HCT116 (cell line): ENCODE results near the gene SLC36A2. TPM values are rescaled to one million over a fixed set of nuclear protein-coding genes. Genes with fewer than 3 reads are reported as not detected.

Experiments
- ATAC-seq: fragments of 200-7000 bp; cut with Tn5 transposase; 2 replicates; pipeline ENCODE4 v1.9.1; 2020; ENCODE audit warnings: mild to moderate bottlenecking, moderate library complexity
- BruUV-seq: library from RNA; stranded (reverse); fragments of 400-500 nt; replicated peaks from 2 replicates; lab custom pipeline; 2021; lab: Mats Ljungman, UMichigan
- CTCF ChIA-PET: fragments of 300-600 bp; sonication (Branson Sonifier 250); formaldehyde crosslinking; loops from one replicate; lab custom pipeline; 2021; ENCODE audit warnings: antibody characterized with exemption; lab: Charles Lee
- POLR2A ChIA-PET: fragments of 300-600, 350-600 bp; sonication (Branson Sonifier 250); formaldehyde crosslinking; loops from one replicate; lab custom pipeline; 2021; ENCODE audit warnings: antibody characterized with exemption; lab: Charles Lee
- RAD21 ChIA-PET, 2 experiments: fragments of 300-600 bp; sonication (Branson Sonifier 250); formaldehyde crosslinking; loops; one replicate each; lab custom pipeline; 2023; ENCODE audit warnings: low total read pairs in 2 of 2; ENCODE audit not compliant: uncharacterized antibody in 2 of 2, unreplicated experiment in 2 of 2, low non-redundant PET in 1 of 2; lab: Charles Lee
- DNase-seq: peaks from one replicate; pipeline ENCODE4 v3.0.0-alpha.2; 2010; ENCODE audit warnings: low read depth, low spot score
- H2AFZ ChIP-seq: fragments of 200-600 bp; shearing (Covaris generic), sonication (generic); 2 replicates; pipeline ENCODE4 v1.6.1; 2017; ENCODE audit warnings: low read depth, mixed run types, mixed read lengths, antibody characterized with exemption, low read length; ENCODE audit not compliant: poor library complexity, severe bottlenecking
- H3K27ac ChIP-seq: 2 replicates; pipeline ENCODE4 v1.5.1; 2012; ENCODE audit warnings: low read depth, low read length
- H3K27me3 ChIP-seq: fragments of 200-600 bp; sonication (generic); 2 replicates; pipeline ENCODE4 v1.6.1; 2016; ENCODE audit warnings: mixed run types, low read length, mixed read lengths; ENCODE audit not compliant: insufficient read depth
- H3K36me3 ChIP-seq, 2 experiments: fragments of 200-500 bp in 1 of 2; fragments of 200-600 bp in 1 of 2; sonication (Bioruptor generic) in 1 of 2; sonication (generic) in 1 of 2; 2 replicates each; pipeline versions ENCODE4 v1.5.1 to v1.6.1; 2014 to 2016; ENCODE audit warnings: low read length in 2 of 2, inconsistent platforms in 1 of 2, mixed read lengths in 1 of 2, mixed run types in 1 of 2; ENCODE audit not compliant: insufficient read depth in 2 of 2, control insufficient read depth in 1 of 2
- H3K4me1 ChIP-seq, 2 experiments: fragments of 200-600 bp in 1 of 2; sonication (generic) in 1 of 2; 2 replicates each; pipeline versions ENCODE4 v1.5.1 to v1.6.1; 2012 to 2017; ENCODE audit warnings: low read length in 2 of 2, inconsistent platforms in 1 of 2, mild to moderate bottlenecking in 1 of 2, mixed read lengths in 1 of 2, mixed run types in 1 of 2, moderate library complexity in 1 of 2; ENCODE audit not compliant: insufficient read depth in 2 of 2, control insufficient read depth in 1 of 2
- H3K4me2 ChIP-seq: fragments of 200-600 bp; sonication (generic); 2 replicates; pipeline ENCODE4 v1.6.1; 2017; ENCODE audit warnings: mixed run types, low read length, mixed read lengths
- H3K4me3 ChIP-seq, 2 experiments: fragments of 200-600 bp in 1 of 2; sonication (generic) in 1 of 2; replicated peaks in 1 of 2; 2 replicates each; pipeline ENCODE4 v1.5.1; 2011 to 2016; ENCODE audit warnings: low read length in 2 of 2, control low read depth in 1 of 2, low read depth in 1 of 2, mild to moderate bottlenecking in 1 of 2, mixed read lengths in 1 of 2, mixed run types in 1 of 2
- H3K79me2 ChIP-seq: fragments of 200-600 bp; sonication (generic); 2 replicates; pipeline ENCODE4 v1.6.1; 2017; ENCODE audit warnings: mild to moderate bottlenecking, mixed run types, low read length, moderate library complexity, mixed read lengths; ENCODE audit not compliant: insufficient read depth
- H3K9ac ChIP-seq: fragments of 200-600 bp; sonication (generic); 2 replicates; pipeline ENCODE4 v1.6.1; 2016; ENCODE audit warnings: low read length, mixed read lengths
- H3K9me2 ChIP-seq: fragments of 200-600 bp; sonication (generic), shearing (Covaris generic); 2 replicates; pipeline ENCODE4 v1.6.1; 2017; ENCODE audit warnings: mixed run types, mild to moderate bottlenecking, moderate library complexity; ENCODE audit not compliant: insufficient read depth
- H3K9me3 ChIP-seq, 2 experiments: fragments of 200-500 bp in 1 of 2; fragments of 200-600 bp in 1 of 2; sonication (Bioruptor generic) in 1 of 2; sonication (generic) in 1 of 2; 2 replicates each; pipeline ENCODE4 v1.6.1; 2014 to 2017; ENCODE audit warnings: low read length in 2 of 2, mixed read lengths in 2 of 2, inconsistent platforms in 1 of 2, low read depth in 1 of 2, mild to moderate bottlenecking in 1 of 2, mixed run types in 1 of 2, moderate library complexity in 1 of 2; ENCODE audit not compliant: control insufficient read depth in 1 of 2, insufficient read depth in 1 of 2
- H4K20me1 ChIP-seq: fragments of 200-600 bp; sonication (generic), shearing (Covaris generic); 2 replicates; pipeline ENCODE4 v1.6.1; 2017; ENCODE audit warnings: mixed run types, mild to moderate bottlenecking, moderate library complexity; ENCODE audit not compliant: insufficient read depth
- CBX3 ChIP-seq: IDR thresholded peaks from 2 replicates; pipeline ENCODE4 v1.6.1; 2012; ENCODE audit warnings: low read depth
- FOSL1 ChIP-seq: IDR thresholded peaks from 2 replicates; pipeline ENCODE4 v1.6.1; 2012; ENCODE audit warnings: low read depth
- JUND ChIP-seq: IDR thresholded peaks from 2 replicates; pipeline ENCODE4 v1.6.1; 2012
- MAX ChIP-seq: IDR thresholded peaks from 2 replicates; pipeline ENCODE4 v1.6.1; 2012
- SRF ChIP-seq: IDR thresholded peaks from 2 replicates; pipeline ENCODE4 v1.6.1; 2012; ENCODE audit warnings: low read depth
- YY1 ChIP-seq: IDR thresholded peaks from 2 replicates; pipeline ENCODE4 v1.6.1; 2011; ENCODE audit warnings: low read length, low read depth, moderate library complexity, mild to moderate bottlenecking; ENCODE audit not compliant: insufficient replicate concordance; ENCODE audit errors: extremely low read depth
- intact Hi-C: fragments of 100-400 bp; cut with micrococcal nuclease; formaldehyde crosslinking; loops from 2 replicates; pipeline ENCODE4 v1.10.0; 2022
- total RNA-seq: library from RNA; stranded (reverse); gene quantifications from one replicate; pipeline ENCODE4 v1.2.1, GENCODE V29; 2021; ENCODE audit not compliant: unreplicated experiment

Gene SLC36A2
- total RNA-seq, 1 experiment from 2014 or later: not detected

- Histone ChIP-seq H3K79me2 (no peaks in the 10 kb centered on the region), H3K9me3 (no peaks in the 10 kb centered on the region), H3K9me2 (no peaks in the 10 kb centered on the region), H2AFZ (no peak overlapping the region), H3K4me3 (no peak overlapping the region), H3K27ac (no peak overlapping the region), H4K20me1 (no peaks in the 10 kb centered on the region), H3K4me2 (no peak overlapping the region), H3K27me3 (peaks cover 4% of the 10 kb centered on the region; the same call in 1 of the 2 replicates), H3K9ac (no peak overlapping the region), H3K36me3 (no peaks in the 10 kb centered on the region), H3K4me1 (no peaks in the 10 kb centered on the region)
- no TSS peak for BruUV-seq
- intact Hi-C loops: no loop called here
- ChIA-PET RAD21 (no interaction called here), CTCF (no interaction called here), POLR2A (no interaction called here)
- ATAC-seq: no peak
- TF ChIP-seq CBX3 (no peak), MAX (no peak), JUND (no peak)
- DNase-seq: no peak
Observed at GRCh38 chr5:151357097-151357496, 9.7 kb upstream of the SLC36A2 start.

GRCh38 chr5:151351671-151352070 is 4.3 kb upstream of the SLC36A2 start:
- no peaks in the 10 kb centered on the region for H3K4me1 ChIP-seq
- no peaks in the 10 kb centered on the region for H4K20me1 ChIP-seq
- H3K9me3 ChIP-seq: no peaks in the 10 kb centered on the region
- H3K9me2 ChIP-seq: no peaks in the 10 kb centered on the region
- POLR2A ChIA-PET: no interaction called here
- RAD21 ChIA-PET: no interaction called here
- DNase-seq (no peak), ATAC-seq (no peak)
- H3K79me2 ChIP-seq: no peaks in the 10 kb centered on the region
- peaks cover 19% of the 10 kb centered on the region for H3K27me3 ChIP-seq
- H2AFZ ChIP-seq: no peak overlapping the region
- H3K9ac ChIP-seq: no peak overlapping the region
- H3K4me3 ChIP-seq: no peak overlapping the region
- no peak overlapping the region for H3K4me2 ChIP-seq
- BruUV-seq: no TSS peak
- H3K27ac ChIP-seq: no peak overlapping the region
- intact Hi-C loops: no loop called here
- H3K36me3 ChIP-seq: no peaks in the 10 kb centered on the region
- CTCF ChIA-PET: no interaction called here
- TF ChIP-seq SRF (no peak), YY1 (no peak), FOSL1 (no peak)
- TF ChIP-seq, all 23 proteins: peak for 0
